Osteocyte (in vitro differentiated cells): ENCODE results near the gene OTOS. TPM values are rescaled to one million over a fixed set of nuclear protein-coding genes. Genes with fewer than 3 reads are reported as not detected.
A peak's percentile ranks its signal among the peaks of the same experiment; 100 is the strongest.

Source experiments
- DNase-seq: peaks from one replicate; pipeline ENCODE4 v3.0.0; 2021; ENCODE audit warnings: mixed read lengths; ENCODE audit not compliant: unreplicated experiment; ENCODE audit errors: extremely low spot score
- H3K27ac Mint-ChIP-seq: one replicate; pipeline ENCODE4 v1.8.0; 2021; ENCODE audit warnings: mild to moderate bottlenecking, mixed read lengths; ENCODE audit not compliant: unreplicated experiment
- H3K27me3 Mint-ChIP-seq: one replicate; pipeline ENCODE4 v1.8.0; 2021; ENCODE audit warnings: mixed read lengths; ENCODE audit not compliant: unreplicated experiment
- H3K36me3 Mint-ChIP-seq: one replicate; pipeline ENCODE4 v1.8.0; 2021; ENCODE audit warnings: mixed read lengths; ENCODE audit not compliant: unreplicated experiment
- H3K4me1 Mint-ChIP-seq: one replicate; pipeline ENCODE4 v1.8.0; 2021; ENCODE audit warnings: mixed read lengths; ENCODE audit not compliant: unreplicated experiment
- H3K4me3 Mint-ChIP-seq: one replicate; pipeline ENCODE4 v1.8.0; 2021; ENCODE audit warnings: mild to moderate bottlenecking, moderate library complexity, mixed read lengths; ENCODE audit not compliant: unreplicated experiment
- H3K9me3 Mint-ChIP-seq: one replicate; pipeline ENCODE4 v1.8.0; 2021; ENCODE audit warnings: mixed read lengths; ENCODE audit not compliant: unreplicated experiment
- total RNA-seq: library from RNA; stranded (reverse); gene quantifications from 2 replicates; pipeline ENCODE4 v1.2.1, GENCODE V29; 2021
- TF ChIP-seq, protein P1 (sequence below): fragments of 200-600 bp; sonication (generic); IDR thresholded peaks from 2 replicates; pipeline ENCODE4 v1.5.0; 2021; ENCODE audit warnings: antibody characterized with exemption, mild to moderate bottlenecking, moderate library complexity

The OTOS gene
- total RNA-seq, 1 donor from 2014 or later = not detected

DNA sequence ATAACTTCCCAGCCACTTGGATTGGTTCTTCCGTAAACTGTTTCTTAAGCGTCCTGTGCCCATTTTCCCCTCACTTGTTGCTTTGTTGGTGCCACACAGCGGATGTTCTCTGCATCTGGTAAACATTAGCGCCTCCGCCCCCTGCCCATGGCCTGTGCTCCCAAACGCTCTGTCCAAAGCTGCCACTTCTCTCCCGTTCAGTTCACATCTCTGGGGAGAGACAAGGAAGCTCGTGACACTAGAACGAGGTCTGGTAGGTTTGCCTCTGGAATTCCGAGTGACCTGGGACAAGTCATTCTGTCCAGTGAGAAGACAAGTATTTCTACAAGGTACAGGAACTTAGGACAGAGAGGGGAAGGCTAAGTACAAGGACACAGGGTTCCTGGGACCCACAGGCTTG, 13.7 kb downstream of the OTOS start:
- H3K27me3 Mint-ChIP-seq = no peaks in the 10 kb centered on the region
- H3K9me3 Mint-ChIP-seq = no peaks in the 10 kb centered on the region
- DNase-seq = no peak
- no peak overlapping the region for H3K27ac Mint-ChIP-seq
- TF ChIP-seq, protein P1, sequence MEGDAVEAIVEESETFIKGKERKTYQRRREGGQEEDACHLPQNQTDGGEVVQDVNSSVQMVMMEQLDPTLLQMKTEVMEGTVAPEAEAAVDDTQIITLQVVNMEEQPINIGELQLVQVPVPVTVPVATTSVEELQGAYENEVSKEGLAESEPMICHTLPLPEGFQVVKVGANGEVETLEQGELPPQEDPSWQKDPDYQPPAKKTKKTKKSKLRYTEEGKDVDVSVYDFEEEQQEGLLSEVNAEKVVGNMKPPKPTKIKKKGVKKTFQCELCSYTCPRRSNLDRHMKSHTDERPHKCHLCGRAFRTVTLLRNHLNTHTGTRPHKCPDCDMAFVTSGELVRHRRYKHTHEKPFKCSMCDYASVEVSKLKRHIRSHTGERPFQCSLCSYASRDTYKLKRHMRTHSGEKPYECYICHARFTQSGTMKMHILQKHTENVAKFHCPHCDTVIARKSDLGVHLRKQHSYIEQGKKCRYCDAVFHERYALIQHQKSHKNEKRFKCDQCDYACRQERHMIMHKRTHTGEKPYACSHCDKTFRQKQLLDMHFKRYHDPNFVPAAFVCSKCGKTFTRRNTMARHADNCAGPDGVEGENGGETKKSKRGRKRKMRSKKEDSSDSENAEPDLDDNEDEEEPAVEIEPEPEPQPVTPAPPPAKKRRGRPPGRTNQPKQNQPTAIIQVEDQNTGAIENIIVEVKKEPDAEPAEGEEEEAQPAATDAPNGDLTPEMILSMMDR = no peak
- H3K36me3 Mint-ChIP-seq = peaks cover 39% of the 10 kb centered on the region
- H3K4me1 Mint-ChIP-seq = no peaks in the 10 kb centered on the region
- H3K4me3 Mint-ChIP-seq = no peak overlapping the region

DNA sequence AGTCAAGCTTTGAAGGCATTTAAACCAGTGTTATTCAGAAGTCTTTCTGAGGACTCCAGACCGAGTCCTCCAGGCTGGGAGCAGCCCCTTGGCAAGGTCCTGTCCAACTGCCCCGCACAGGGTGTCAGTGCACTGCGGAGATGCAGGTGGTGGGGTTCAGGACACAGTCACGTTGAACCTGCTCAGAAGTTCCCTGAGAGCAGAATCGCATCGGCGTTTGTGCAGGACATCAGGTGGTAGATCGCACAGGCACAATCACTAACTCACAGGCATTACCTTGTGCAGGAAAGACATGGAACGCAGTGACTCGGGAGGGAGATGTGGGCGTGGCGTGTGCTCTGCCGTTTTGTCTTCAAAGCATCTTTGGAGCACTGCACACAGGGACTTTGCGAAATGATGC, 14.7 kb downstream of the OTOS start:
- TF ChIP-seq, protein P1 = no peak

DNA sequence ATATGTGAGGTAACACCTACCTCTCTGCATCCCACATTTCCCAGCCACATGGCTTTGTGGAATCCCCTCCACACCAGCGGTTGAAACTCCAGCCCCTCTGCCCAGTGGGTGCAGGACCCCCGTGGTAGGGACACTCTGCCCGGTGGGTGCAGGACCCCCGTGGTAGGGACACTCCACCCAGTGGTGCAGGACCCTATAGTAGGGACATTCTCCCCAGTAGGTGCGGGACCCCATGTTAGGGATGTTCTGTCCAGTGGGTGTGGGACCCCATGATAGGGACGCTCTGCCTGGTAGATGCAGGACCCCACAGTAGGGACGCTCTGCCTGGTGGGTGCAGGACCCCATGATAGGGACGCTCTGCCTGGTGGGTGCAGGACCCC, 15.8 kb downstream of the OTOS start:
- Mint-ChIP-seq H3K4me1 (no peaks in the 10 kb centered on the region), H3K27me3 (no peaks in the 10 kb centered on the region), H3K4me3 (no peak overlapping the region), H3K9me3 (peaks cover under 1% of the 10 kb centered on the region), H3K36me3 (peaks cover 24% of the 10 kb centered on the region), H3K27ac (no peak overlapping the region)
- TF ChIP-seq, protein P1 = no peak
- DNase-seq = no peak

More for the DNA sequence above, 14.7 kb downstream of the OTOS start:
- Mint-ChIP-seq H3K36me3 (peaks cover 34% of the 10 kb centered on the region), H3K4me3 (no peak overlapping the region), H3K9me3 (no peaks in the 10 kb centered on the region), H3K27ac (no peak overlapping the region), H3K27me3 (no peaks in the 10 kb centered on the region), H3K4me1 (no peaks in the 10 kb centered on the region)
- peak; percentile 67 for DNase-seq

DNA sequence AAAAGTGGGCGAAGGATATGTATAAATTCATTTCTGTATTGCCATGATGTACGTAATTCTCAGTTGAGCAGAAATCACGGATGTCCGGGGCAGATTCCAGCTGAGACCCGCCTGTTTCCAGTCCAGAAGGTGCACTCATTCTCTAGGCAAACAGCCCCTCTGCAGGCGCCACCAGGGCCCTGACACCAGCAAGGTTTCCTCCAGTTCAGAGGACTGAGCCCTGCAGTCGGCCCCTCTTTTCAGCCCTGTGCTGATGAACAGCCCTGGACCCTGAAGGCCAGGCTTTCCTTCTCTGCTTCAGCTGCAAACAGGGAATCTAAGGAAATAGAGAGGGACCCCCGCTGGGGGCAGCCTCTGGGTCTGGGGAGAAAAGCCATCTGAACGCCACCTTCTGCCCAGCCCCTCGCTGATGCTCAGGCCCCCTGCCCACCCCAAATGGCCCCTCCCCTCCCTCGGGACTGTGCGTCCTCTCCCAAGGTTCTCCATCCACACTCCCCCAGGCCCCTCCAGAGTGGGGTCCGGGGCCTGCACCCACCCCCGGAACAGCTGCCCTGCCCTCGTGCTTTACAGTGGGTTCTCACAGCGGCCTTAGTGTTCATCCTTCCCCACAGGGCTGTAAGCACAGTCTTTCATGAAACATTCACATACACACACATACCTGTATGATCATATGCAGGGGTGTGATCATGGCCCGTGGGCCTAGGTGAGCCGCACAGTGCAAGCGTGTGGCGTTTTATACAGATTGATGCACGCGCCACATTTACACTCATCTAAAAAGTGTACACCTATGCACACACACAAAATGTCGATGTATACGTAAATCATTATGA, 16.4 kb downstream of the OTOS start:
- H3K27ac Mint-ChIP-seq = no peak overlapping the region
- no peaks in the 10 kb centered on the region for H3K4me1 Mint-ChIP-seq

DNA sequence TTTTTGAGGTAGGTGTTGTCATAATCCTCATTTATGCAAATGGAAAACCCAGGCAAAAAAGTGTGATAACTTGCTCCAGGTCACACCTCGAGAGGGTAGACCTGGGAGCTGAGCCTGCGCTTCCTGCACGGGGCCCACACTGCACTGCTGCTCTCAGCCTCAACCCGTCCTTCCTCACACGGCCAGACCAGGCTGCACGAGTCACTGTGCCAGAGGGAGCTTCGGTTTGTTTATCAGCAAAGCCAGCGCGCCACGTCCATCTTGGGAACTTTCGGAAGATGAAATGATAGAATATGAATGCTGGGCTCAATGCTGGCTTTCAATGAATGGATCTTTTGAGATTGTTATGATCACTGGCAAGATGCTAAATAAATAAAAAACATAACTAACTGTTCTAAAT, 18.8 kb downstream of the OTOS start:
- Mint-ChIP-seq H3K4me1 (no peaks in the 10 kb centered on the region), H3K4me3 (no peak overlapping the region), H3K27ac (no peak overlapping the region), H3K36me3 (peaks cover 7% of the 10 kb centered on the region), H3K27me3 (no peaks in the 10 kb centered on the region), H3K9me3 (peaks cover 4% of the 10 kb centered on the region)
- TF ChIP-seq, protein P1 = no peak
- DNase-seq = peak; percentile 51

More for the DNA sequence above, 16.4 kb downstream of the OTOS start:
- TF ChIP-seq, protein P1 = no peak
- Mint-ChIP-seq H3K4me3 (no peak overlapping the region), H3K27me3 (no peaks in the 10 kb centered on the region), H3K9me3 (peaks cover 4% of the 10 kb centered on the region), H3K36me3 (peaks cover 22% of the 10 kb centered on the region)
- peak; percentile 79 for DNase-seq
